Right kidney (tissue), 9 donors: ENCODE measurements around the gene KLHL13.
A peak's percentile ranks its signal among the peaks of the same experiment; 100 is the strongest.
"Not testable (repeated sequence)": the region's sequence is repeated elsewhere in the genome, so short reads cannot be mapped to it uniquely, and the experiment has no call there.

ENCODE experiments used
- DNase-seq: peaks from one replicate; pipeline ENCODE4 v3.0.0-alpha.2; 2016
- long read RNA-seq, 8 donors: transcript quantifications; one replicate each; lab custom pipeline, GENCODE V29; 2026

Gene KLHL13
- long read RNA-seq, donor 1, transcript KLHL13-204 (7 exons, 3,256 nt), result major isoform, 18 of 20 reads
- long read RNA-seq, donor 1, partial matches to known transcripts, result 0 of 20 reads
- long read RNA-seq, donor 1, other reads (novel, unspliced or antisense), result 0 of 20 reads
- long read RNA-seq, donor 2, transcript KLHL13-204 (7 exons, 3,256 nt), result major isoform, 7 of 7 reads
- long read RNA-seq, donor 2, partial matches to known transcripts, result 0 of 7 reads
- long read RNA-seq, donor 2, other reads (novel, unspliced or antisense), result 0 of 7 reads
- long read RNA-seq, donor 3, partial matches to known transcripts, result 0 of 3 reads
- long read RNA-seq, donor 3, other reads (novel, unspliced or antisense), result 0 of 3 reads
- long read RNA-seq, donor 4, transcript KLHL13-204 (7 exons, 3,256 nt), result major isoform, 14 of 22 reads
- long read RNA-seq, donor 4, partial matches to known transcripts, result 8 of 22 reads
- long read RNA-seq, donor 4, other reads (novel, unspliced or antisense), result 0 of 22 reads
- long read RNA-seq, donor 5, transcript KLHL13-204 (7 exons, 3,256 nt), result major isoform, 7 of 8 reads
- long read RNA-seq, donor 5, partial matches to known transcripts, result 0 of 8 reads
- long read RNA-seq, donor 5, other reads (novel, unspliced or antisense), result 0 of 8 reads
- long read RNA-seq, donor 6, full-length matches to known transcripts, result 18 of 23 reads
- long read RNA-seq, donor 6, partial matches to known transcripts, result 5 of 23 reads
- long read RNA-seq, donor 6, other reads (novel, unspliced or antisense), result 0 of 23 reads
- long read RNA-seq, donor 7, full-length matches to known transcripts, result 24 of 30 reads
- long read RNA-seq, donor 7, partial matches to known transcripts, result 6 of 30 reads
- long read RNA-seq, donor 7, other reads (novel, unspliced or antisense), result 0 of 30 reads
- long read RNA-seq, donor 8, transcript KLHL13-204 (7 exons, 3,256 nt), result major isoform, 12 of 19 reads
- long read RNA-seq, donor 8, partial matches to known transcripts, result 5 of 19 reads
- long read RNA-seq, donor 8, other reads (novel, unspliced or antisense), result 0 of 19 reads

- DNase-seq, result peak; percentile 70
Measured at GRCh38 chrX:118116713-118117550, at the start of gene KLHL13. Gene KLHL13, minus strand, starts transcription at chrX:118116810. Its CDS starts 88,337 bp downstream, at chrX:118028473.

- no peak for DNase-seq
Measured at GRCh38 chrX:118164138-118164537, 47.5 kb upstream of the KLHL13 start.

DNA sequence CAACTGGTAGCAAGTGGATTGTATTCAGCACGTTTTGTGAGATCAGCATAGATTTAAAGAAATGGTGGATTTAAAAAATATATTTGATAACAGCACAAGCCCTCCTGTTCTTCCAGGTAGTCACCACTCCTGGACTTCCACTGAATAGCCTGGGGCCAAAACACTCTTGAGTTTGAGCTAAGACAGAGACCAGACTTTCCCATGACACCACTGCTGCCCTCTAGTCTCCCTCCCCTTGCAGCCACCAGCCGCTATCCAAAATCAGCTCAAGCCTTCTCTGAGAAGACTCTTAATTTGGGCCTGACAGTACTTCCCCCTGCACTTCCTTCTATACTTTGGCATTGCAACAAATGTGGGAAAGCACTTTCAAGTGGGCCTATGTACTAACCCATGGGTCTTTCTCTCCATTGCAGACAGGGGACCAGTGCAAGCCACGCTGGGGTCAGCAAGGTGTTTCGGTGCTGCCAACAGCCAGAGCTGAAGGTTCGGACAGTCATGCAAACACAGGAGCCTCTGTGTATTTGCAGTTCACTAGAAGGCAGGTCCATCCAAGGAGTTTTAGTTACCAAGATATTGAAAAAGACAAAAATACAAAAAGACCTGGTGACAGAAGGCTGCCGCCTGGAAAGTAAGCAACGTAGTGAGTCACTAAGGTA is 40.5 kb upstream of the KLHL13 start:
- DNase-seq, result no peak

DNA sequence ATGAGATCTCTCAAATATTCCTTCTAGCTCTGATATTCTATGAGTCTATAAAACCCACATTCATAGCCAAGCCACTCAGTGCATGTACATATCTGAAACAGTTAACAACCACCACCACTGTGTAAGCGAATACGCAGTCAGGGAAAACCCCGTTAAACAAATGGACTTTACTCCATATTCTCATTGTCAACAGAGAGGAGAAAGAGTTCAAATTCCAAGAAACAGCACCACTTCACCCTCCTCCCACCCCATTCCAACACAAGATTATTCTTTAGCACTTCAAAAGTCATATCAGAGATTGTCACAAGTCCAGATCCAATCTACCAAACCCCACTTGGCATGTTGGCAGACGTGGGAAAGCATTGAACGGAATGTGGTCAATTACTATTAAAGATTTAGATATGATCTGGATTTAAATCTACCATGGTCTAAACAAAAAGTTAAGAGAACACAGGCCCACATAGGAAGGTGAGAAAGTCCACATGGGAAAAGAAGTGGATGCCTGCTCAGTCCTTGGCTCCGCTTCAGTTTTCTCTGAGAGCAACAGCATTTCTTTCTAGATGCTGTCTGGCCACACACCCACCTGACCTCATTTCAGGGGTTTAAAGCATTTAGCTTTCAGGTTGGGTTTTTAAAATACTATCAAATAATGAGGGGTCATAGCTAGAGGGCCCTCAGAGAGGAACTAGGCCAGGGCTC is 39.8 kb upstream of the KLHL13 start:
- DNase-seq, result no peak

DNA sequence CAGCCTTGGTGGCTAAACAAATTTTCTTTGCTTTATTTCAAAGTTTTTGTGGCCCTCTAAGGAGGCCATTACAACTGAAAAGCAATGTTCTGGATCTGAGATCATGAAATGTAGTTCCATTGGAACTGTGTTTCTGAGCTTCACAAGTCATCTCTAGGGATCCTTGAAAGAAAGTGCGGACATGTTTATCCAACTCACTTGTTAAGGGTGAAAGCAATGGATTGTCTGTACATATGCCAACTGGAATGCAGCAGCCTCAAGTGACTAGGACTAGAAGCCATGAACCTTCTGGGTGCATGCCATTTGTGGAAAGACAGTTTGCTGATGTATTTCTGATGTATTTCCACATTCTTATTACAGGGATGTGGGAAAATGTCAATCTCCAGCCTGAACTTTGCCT is 36.7 kb upstream of the KLHL13 start:
- no peak for DNase-seq

DNA sequence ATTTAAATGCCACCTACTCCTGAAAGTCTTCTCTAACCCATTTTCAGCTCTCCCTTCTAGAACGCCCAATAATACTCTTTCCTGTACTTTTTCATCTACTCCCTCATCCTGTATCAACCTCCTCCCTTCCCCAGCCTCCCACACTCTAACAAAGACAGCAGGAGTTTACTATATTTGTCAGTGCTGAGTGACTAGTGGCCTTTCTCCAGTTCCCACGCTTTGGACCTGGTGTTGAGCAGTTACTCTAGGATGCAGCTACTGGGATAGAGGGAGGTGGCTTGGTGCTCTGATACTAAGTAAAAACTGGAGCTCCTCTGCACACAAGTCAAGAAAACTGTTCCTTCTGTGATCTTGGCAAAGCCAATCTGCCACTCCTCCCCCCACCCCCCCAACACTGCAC is 36.1 kb upstream of the KLHL13 start:
- no peak for DNase-seq

DNA sequence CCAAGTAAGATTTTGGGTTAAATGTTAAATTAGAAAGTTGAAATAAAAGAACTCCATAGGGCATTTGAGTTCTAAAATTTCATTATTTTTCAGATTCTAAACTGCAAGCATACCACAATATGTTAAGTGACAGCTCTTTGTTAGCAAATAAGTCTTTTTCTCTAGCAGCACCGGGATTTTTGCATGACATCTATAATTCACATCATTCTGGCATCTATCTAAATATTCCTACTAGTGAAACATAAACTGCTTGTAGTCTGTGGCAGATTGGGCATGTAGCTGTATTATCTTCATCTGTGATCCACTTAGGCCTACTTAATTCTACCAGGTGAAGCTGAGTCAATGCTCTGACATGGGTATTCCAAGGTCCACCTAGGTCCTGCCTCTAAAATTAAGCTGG is 32.1 kb upstream of the KLHL13 start:
- no peak for DNase-seq

- DNase-seq, result not testable (repeated sequence)
Measured at GRCh38 chrX:118147771-118148170, 31.2 kb upstream of the KLHL13 start.

- DNase-seq, result no peak
Measured at GRCh38 chrX:118143578-118143977, 27.0 kb upstream of the KLHL13 start.

GRCh38 chrX:118131336-118131735 is 14.7 kb upstream of the KLHL13 start:
- no peak for DNase-seq

GRCh38 chrX:118129681-118130080 is 13.1 kb upstream of the KLHL13 start:
- no peak for DNase-seq

DNA sequence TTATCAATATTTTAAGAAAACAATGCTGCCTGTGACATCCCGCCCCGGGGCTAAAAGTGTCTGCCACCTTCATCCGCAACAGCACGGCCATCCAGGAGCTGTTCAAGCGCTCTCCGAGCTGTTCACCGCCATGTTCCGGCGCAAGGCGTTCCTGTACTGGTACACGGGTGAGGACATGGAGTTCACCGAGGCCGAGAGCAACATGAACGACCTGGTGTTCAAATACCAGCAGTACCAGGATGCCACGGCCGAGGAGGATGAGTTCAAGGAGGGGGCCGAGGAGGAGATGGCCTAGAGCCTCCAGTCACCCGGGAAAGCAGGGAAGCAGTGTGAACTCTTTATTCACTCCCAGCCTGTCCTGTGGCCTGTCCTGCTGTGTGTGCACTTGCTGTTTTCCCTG is 12.1 kb upstream of the KLHL13 start:
- DNase-seq, result no peak

GRCh38 chrX:118126286-118126685 is 9.7 kb upstream of the KLHL13 start:
- no peak for DNase-seq

DNA sequence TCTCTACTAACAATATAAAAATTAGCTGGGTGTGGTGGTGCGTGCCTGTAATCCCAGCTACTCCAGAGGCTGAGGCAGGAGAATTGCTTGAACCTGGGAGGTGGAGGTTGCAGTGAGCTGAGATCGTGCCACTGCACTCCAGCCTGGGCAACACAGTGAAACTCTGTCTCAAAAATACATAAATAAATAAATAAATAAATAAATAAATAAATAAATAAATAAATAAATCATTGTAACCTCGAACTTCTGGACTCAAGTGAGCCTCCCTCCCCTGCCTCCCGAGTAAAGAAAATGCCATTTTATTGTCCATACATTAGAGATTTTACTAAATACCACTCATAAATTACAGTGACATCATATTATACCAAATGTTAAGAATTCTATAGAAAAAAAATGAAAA is 7.6 kb upstream of the KLHL13 start:
- DNase-seq, result not testable (repeated sequence)

DNA sequence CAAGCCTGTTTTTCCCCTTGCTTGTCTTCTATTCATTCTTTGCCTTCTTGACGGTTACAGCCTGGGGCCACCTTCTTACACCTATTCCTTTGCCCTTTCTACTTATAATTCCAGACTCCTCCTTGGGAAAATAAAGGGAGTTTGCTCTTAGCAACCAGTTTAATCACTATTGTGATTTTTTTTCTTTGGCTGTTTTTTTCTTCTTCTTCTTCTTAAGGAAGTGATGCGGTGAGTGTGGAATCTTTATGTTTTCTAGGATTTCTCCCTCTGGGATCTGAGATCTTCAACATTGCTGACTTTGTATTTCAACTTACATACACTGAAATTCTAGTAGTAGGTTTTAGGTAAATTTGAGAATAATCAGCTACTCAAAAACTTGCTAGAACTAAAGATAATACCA is 1.1 kb upstream of the KLHL13 start:
- no peak for DNase-seq

GRCh38 chrX:118115953-118116712 is 477 bp downstream of the KLHL13 start:
- peak; percentile 82 for DNase-seq

GRCh38 chrX:118114971-118115370 is 1.6 kb downstream of the KLHL13 start:
- DNase-seq, result peak; percentile 16

DNA sequence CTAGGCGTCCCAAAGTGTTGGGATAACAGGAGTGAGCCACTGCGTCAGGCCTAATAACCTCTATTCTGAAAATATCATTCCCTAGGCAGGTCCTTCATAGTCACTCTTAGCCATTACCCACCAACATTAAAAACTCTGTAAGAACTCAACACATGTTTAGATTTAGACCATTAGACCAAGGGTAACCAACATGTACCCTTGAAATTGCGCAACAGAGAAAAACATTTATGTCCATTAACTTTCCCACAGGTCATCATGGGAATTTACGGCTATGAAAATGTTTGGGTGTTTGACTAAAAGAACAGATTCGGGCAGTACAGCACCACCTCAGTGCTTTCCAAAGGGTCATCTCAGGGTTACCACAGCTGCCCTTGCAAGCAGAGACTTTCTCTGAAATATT is 7.5 kb downstream of the KLHL13 start:
- no peak for DNase-seq

- no peak for DNase-seq
Measured at GRCh38 chrX:118108304-118108703, 8.3 kb downstream of the KLHL13 start.

DNA sequence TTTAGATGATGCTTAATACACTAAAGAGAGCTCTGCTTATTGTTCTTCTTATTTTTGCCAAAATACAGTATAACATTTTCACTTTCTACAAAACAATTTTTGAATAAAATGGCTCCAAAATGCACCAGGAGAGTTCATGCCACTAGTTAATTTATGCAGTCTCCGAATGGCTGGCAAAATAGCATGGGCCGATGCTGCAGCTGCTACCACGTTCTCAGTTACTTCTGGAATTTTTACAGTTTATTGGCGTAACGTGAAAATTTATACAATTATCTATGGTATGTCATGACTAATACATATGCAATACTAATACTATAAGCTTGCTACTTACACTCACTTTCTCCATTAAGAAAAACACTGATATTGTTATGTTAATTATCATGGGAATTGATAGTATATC is 16.5 kb downstream of the KLHL13 start:
- no peak for DNase-seq
